C4-2B (cell line): ENCODE results near the gene CADPS2.

Source experiments
- H3K27ac ChIP-seq: fragments of 450-650 bp; 2 replicates; pipeline ENCODE4 v1.5.1; 2017
- CTCF ChIP-seq: fragments of 450-650 bp; conservative IDR thresholded peaks from 2 replicates; pipeline ENCODE4 v1.5.1; 2017; ENCODE audit warnings: mild to moderate bottlenecking
- ZFX ChIP-seq: fragments of 450-650 bp; IDR thresholded peaks from 2 replicates; pipeline ENCODE4 v1.6.1; 2017

The CADPS2 gene

DNA sequence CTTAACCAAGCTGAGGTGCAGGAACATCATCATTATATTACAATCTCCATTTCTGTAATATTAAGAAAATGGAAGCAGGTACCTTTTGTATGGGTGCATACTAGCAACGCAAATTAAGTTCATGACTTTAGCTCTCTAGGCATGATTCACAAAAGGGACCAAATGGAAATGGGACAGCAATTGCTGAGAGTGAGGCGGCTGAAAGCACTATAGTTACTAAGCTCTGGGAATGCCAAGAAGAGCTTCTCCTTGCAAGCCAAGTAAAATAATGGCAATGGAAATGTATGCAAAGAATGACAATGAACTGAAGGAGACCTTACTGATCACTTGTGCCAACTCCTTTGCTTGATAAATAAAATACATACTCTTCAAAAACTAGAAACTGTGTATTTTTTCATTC lies 147.3 kb downstream of the CADPS2 start:
- no peak overlapping the region for H3K27ac ChIP-seq

DNA sequence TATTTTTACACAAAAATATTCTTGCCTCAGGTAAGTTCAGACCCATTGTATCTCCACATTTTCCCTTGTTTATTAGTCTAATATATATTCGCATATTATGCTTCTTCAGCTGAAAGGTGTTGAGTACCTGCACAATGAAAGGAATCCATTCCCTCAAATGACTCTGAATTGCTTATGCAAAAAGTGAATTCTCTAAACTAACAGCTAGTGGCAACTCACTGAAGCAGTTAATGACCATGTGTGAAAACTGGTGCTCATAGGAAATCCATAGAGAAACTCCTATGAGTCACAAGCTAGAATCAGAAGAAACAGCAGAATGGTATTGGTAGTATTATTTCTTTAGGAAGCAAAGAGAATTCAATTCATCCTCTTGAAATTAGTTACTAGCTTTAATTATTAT lies 150.1 kb downstream of the CADPS2 start:
- no peak for TF ChIP-seq CTCF
- TF ChIP-seq ZFX = no peak
- H3K27ac ChIP-seq = no peak overlapping the region

More for the DNA sequence above, 147.3 kb downstream of the CADPS2 start:
- no peak for TF ChIP-seq CTCF

GRCh38 chr7:122727759-122728158 lies 158.5 kb downstream of the CADPS2 start:
- H3K27ac ChIP-seq = no peak overlapping the region
- no peak for TF ChIP-seq CTCF
- TF ChIP-seq ZFX = no peak

GRCh38 chr7:122727354-122727753 lies 158.9 kb downstream of the CADPS2 start:
- TF ChIP-seq ZFX (no peak), CTCF (no peak)
- no peak overlapping the region for H3K27ac ChIP-seq

- TF ChIP-seq CTCF (no peak), ZFX (no peak)
- no peak overlapping the region for H3K27ac ChIP-seq
Measured at GRCh38 chr7:122726881-122727280, 159.4 kb downstream of the CADPS2 start.

GRCh38 chr7:122724366-122724765 lies 161.9 kb downstream of the CADPS2 start:
- TF ChIP-seq CTCF (no peak), ZFX (no peak)
- H3K27ac ChIP-seq = no peak overlapping the region

DNA sequence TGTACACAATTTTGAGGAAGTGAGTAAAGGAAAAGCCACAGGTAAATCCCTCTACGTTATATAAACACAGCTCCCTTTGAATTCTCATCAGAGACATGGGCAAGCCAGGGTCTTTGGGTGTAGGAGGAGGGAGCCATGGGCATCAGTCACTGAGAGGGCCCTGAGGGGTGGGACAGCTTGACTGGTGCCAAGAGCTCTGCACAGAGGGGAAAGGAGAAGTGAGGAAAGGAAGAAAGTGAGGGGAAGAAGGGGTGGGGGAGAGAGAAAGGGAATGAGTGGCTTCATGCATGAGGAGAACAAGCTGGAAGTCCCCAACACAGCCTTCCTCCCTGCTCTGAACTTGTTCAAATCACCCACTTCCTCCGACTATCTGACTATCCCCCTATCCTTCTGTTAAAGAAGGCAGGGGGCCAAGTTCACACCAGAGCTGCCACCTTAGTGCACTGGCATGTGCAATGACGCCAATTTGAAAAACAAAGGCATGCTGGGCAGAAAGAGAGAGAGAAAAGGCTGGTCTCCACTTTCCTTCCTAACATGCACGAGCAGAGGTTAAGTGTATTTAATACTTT lies 167.2 kb downstream of the CADPS2 start:
- no peak overlapping the region for H3K27ac ChIP-seq
- TF ChIP-seq CTCF = no peak
- no peak for TF ChIP-seq ZFX
